Esophagus squamous epithelium (tissue), 5 donors: ENCODE measurements around the gene RPS6KA4. TPM values are rescaled to one million over a fixed set of nuclear protein-coding genes. Genes with fewer than 3 reads are reported as not detected.
A peak's percentile ranks its signal among the peaks of the same experiment; 100 is the strongest.

ENCODE experiments used
- DNase-seq: peaks from one replicate; lab custom pipeline; 2025; lab: John Stamatoyannopoulos, UW
- H3K27ac ChIP-seq, 4 donors: fragments of 200-600 bp; sonication (generic); one replicate each; pipeline ENCODE4 v1.5.1; 2016 to 2019; ENCODE audit warnings: mild to moderate bottlenecking in 1 of 4
- H3K27me3 ChIP-seq, 4 donors: fragments of 200-600 bp; sonication (generic); 1 replicate in 3 of 4; 2 replicates in 1 of 4; pipeline versions ENCODE4 v1.5.1 to v1.6.0; 2017 to 2021; ENCODE audit warnings: antibody characterized with exemption in 1 of 4
- H3K36me3 ChIP-seq, 3 donors: fragments of 200-600 bp; sonication (generic); one replicate each; pipeline ENCODE4 v1.5.1; 2016 to 2019
- H3K4me1 ChIP-seq, 3 donors: fragments of 200-600 bp; sonication (generic); one replicate each; pipeline ENCODE4 v1.5.1; 2017 to 2019
- H3K4me3 ChIP-seq, 4 donors: fragments of 200-600 bp; sonication (generic); 1 replicate in 3 of 4; 2 replicates in 1 of 4; pipeline ENCODE4 v1.5.1; 2016 to 2019; ENCODE audit warnings: mild to moderate bottlenecking in 2 of 4, moderate library complexity in 1 of 4
- H3K9me3 ChIP-seq, 3 donors: fragments of 200-600 bp; sonication (generic); one replicate each; pipeline ENCODE4 v1.5.1; 2016 to 2019
- CTCF ChIP-seq, 6 experiments: fragments of 450-650 bp in 4 of 6; fragments of 200-600 bp in 2 of 6; sonication (generic) in 2 of 6; IDR thresholded peaks; one replicate each; pipeline ENCODE4 v1.5.1; 2016 to 2019; ENCODE audit warnings: antibody characterized with exemption in 6 of 6, mild to moderate bottlenecking in 4 of 6, moderate library complexity in 4 of 6
- POLR2A ChIP-seq, 4 donors: fragments of 450-650 bp; IDR thresholded peaks; one replicate each; pipeline ENCODE4 v1.6.1; 2017; ENCODE audit warnings: antibody characterized with exemption in 4 of 4, mild to moderate bottlenecking in 4 of 4, moderate library complexity in 3 of 4
- WGBS, 2 donors: methylation state at CpG; one replicate each; pipeline ENCODE4 v1.1.5; 2018; 5-methylcytosine and 5-hydroxymethylcytosine counted together
- intact Hi-C: fragments of 100-400 bp; cut with DNase I; formaldehyde crosslinking; loops from one replicate; pipeline ENCODE4 v1.15.0; 2022
- total RNA-seq, 4 donors: library from RNA; depleted of rRNA; stranded (reverse); fragments of >200 nt; gene quantifications; one replicate each; pipeline ENCODE4 v1.1.0, GENCODE V29; 2016
- donor health status: DM: yes; HTN: yes; CAD: no.

Gene RPS6KA4
- total RNA-seq, 4 donors from 2014 or later, result 28.6 to 69.8 (median 55.0) TPM

GRCh38 chr11:64342869-64343745 is 15.9 kb upstream of the RPS6KA4 start:
- H3K9me3 ChIP-seq, result no peaks in the 10 kb centered on the region
- H3K27me3 ChIP-seq, result no peaks in the 10 kb centered on the region
- peak overlapping the region in 3 of 4 donors; percentile 23 to 60 (median 35) for H3K4me3 ChIP-seq
- H3K27ac ChIP-seq, result peak overlapping the region; percentile 75 to 88 (median 81)
- no peak for DNase-seq
- TF ChIP-seq POLR2A (IDR thresholded peaks at IDR 0.05) (no peak), CTCF (IDR thresholded peaks at IDR 0.05) (no peak)
- H3K36me3 ChIP-seq, result no peaks in the 10 kb centered on the region
- 48 to 54% methylated on average over 16 to 19 of the region's 29 CpGs for WGBS, 2 donors
- peaks cover 20 to 69% (median 29%) of the 10 kb centered on the region in 3 donors for H3K4me1 ChIP-seq
- intact Hi-C loops, result no loop called here

GRCh38 chr11:64343767-64344559 is 15.0 kb upstream of the RPS6KA4 start:
- TF ChIP-seq CTCF (IDR thresholded peaks at IDR 0.05), result peak in 3 of 6 experiments; percentile 5 to 44 (median 35)
- no peak for TF ChIP-seq POLR2A (IDR thresholded peaks at IDR 0.05)
- Histone ChIP-seq H3K36me3 (no peaks in the 10 kb centered on the region), H3K9me3 (no peaks in the 10 kb centered on the region), H3K27me3 (no peaks in the 10 kb centered on the region), H3K4me3 (no peak overlapping the region), H3K4me1 (peaks cover 28 to 69% (median 38%) of the 10 kb centered on the region in 3 donors), H3K27ac (no peak overlapping the region)
- 80% methylated on average over 9 of the region's 18 CpGs; no CpG with 5 or more reads in 1 of the 2 donors for WGBS, 2 donors
- no peak for DNase-seq
- intact Hi-C loops, result no loop called here

- TF ChIP-seq POLR2A (IDR thresholded peaks at IDR 0.05) (no peak), CTCF (IDR thresholded peaks at IDR 0.05) (no peak)
- no peaks in the 10 kb centered on the region for H3K36me3 ChIP-seq
- no peaks in the 10 kb centered on the region for H3K9me3 ChIP-seq
- DNase-seq, result no peak
- intact Hi-C loops, result no loop called here
- H3K4me1 ChIP-seq, result peaks cover 32 to 68% (median 40%) of the 10 kb centered on the region in 3 donors
- H3K27ac ChIP-seq, result no peak overlapping the region
- no peak overlapping the region for H3K4me3 ChIP-seq
- H3K27me3 ChIP-seq, result no peaks in the 10 kb centered on the region
- WGBS, 2 donors, result 93% methylated on average over 8 to 28 of the region's 28 CpGs
Measured at GRCh38 chr11:64344787-64345186, 14.2 kb upstream of the RPS6KA4 start.

GRCh38 chr11:64347193-64347867 is 11.6 kb upstream of the RPS6KA4 start:
- Histone ChIP-seq H3K27ac (peak overlapping the region; percentile 70 to 87 (median 79)), H3K9me3 (no peaks in the 10 kb centered on the region), H3K27me3 (no peaks in the 10 kb centered on the region), H3K36me3 (no peaks in the 10 kb centered on the region), H3K4me3 (no peak overlapping the region), H3K4me1 (peaks cover 24 to 46% (median 29%) of the 10 kb centered on the region in 3 donors)
- no peak for DNase-seq
- no peak for TF ChIP-seq POLR2A (IDR thresholded peaks at IDR 0.05)
- no peak for TF ChIP-seq CTCF (IDR thresholded peaks at IDR 0.05)
- WGBS, 2 donors, result 30 to 63% methylated on average over 8 of the region's 12 CpGs
- intact Hi-C loops, result no loop called here
